Colonic mucosa (tissue), 4 donors: ENCODE measurements around the gene PPP4R4. TPM values are rescaled to one million over a fixed set of nuclear protein-coding genes. Genes with fewer than 3 reads are reported as not detected.
"Not testable (repeated sequence)": the region's sequence is repeated elsewhere in the genome, so short reads cannot be mapped to it uniquely, and the experiment has no call there.

Experiments used
- DNase-seq: peaks from one replicate; pipeline ENCODE4 v3.0.0-alpha.2; 2020
- H3K27ac ChIP-seq: fragments of 200-600 bp; one replicate; pipeline ENCODE4 v1.8.0; 2021
- H3K27me3 ChIP-seq: fragments of 200-600 bp; one replicate; pipeline ENCODE4 v1.8.0; 2021
- H3K36me3 ChIP-seq: fragments of 200-600 bp; one replicate; pipeline ENCODE4 v1.8.0; 2021
- H3K4me1 ChIP-seq: fragments of 200-600 bp; one replicate; pipeline ENCODE4 v1.8.0; 2021; ENCODE audit warnings: mild to moderate bottlenecking
- H3K4me3 ChIP-seq: fragments of 200-600 bp; one replicate; pipeline ENCODE4 v1.8.0; 2021
- H3K9ac ChIP-seq, 2 donors: one replicate each; pipeline ENCODE4 v1.7.0; 2013; ENCODE audit warnings: control low read depth in 2 of 2, low read depth in 2 of 2, low read length in 2 of 2
- H3K9me3 ChIP-seq: fragments of 200-600 bp; one replicate; pipeline ENCODE4 v1.8.0; 2021
- CTCF ChIP-seq: fragments of 200-600 bp; IDR thresholded peaks from one replicate; pipeline ENCODE4 v1.8.0; 2022; ENCODE audit warnings: antibody characterized with exemption, mild to moderate bottlenecking
- intact Hi-C: fragments of 100-400 bp; cut with DNase I; formaldehyde crosslinking; loops from one replicate; pipeline ENCODE4 v1.14.1; 2022
- total RNA-seq, 2 donors: library from RNA; stranded (reverse); fragmentation: NEBNext Ultra II Directional in 1 of 2; extraction: Animal tissue kit (Norgen Biotek cat#: 25700) in 1 of 2; gene quantifications; one replicate each; pipeline ENCODE4 v1.2.1, GENCODE V29; 2021
- donor health status: healthy.
- donor health status: DM: no; HTN: no; CAD: no.
- donor health status: DM: no; HTN: no; CAD: no.

The PPP4R4 gene
- total RNA-seq, 2 donors from 2014 or later, result 0.27 TPM; not detected in 1

GRCh38 chr14:94295360-94296180 is 121.4 kb downstream of the PPP4R4 start:
- Histone ChIP-seq H3K27me3 (no peaks in the 10 kb centered on the region), H3K4me1 (no peaks in the 10 kb centered on the region), H3K9me3 (no peaks in the 10 kb centered on the region), H3K9ac (no peak overlapping the region), H3K4me3 (no peak overlapping the region), H3K27ac (no peak overlapping the region), H3K36me3 (no peaks in the 10 kb centered on the region)
- intact Hi-C loops, result no loop called here
- TF ChIP-seq CTCF, result no peak
- DNase-seq, result no peak

- intact Hi-C loops, H3K36me3 ChIP-seq, H3K4me3 ChIP-seq, H3K4me1 ChIP-seq, H3K9me3 ChIP-seq, DNase-seq, H3K27me3 ChIP-seq, H3K27ac ChIP-seq, H3K9ac ChIP-seq: not testable (repeated sequence)
These were observed 122.0 kb downstream of the PPP4R4 start for GRCh38 chr14:94296181-94296545.

GRCh38 chr14:94298130-94298529 is 124.0 kb downstream of the PPP4R4 start:
- no peaks in the 10 kb centered on the region for H3K9me3 ChIP-seq
- TF ChIP-seq CTCF, result no peak
- no peak for DNase-seq
- H3K27me3 ChIP-seq, result no peaks in the 10 kb centered on the region
- no peak overlapping the region for H3K27ac ChIP-seq
- intact Hi-C loops, result no loop called here
- no peaks in the 10 kb centered on the region for H3K36me3 ChIP-seq
- H3K4me3 ChIP-seq, result no peak overlapping the region
- no peak overlapping the region for H3K9ac ChIP-seq
- no peaks in the 10 kb centered on the region for H3K4me1 ChIP-seq

- H3K27me3 ChIP-seq, result no peaks in the 10 kb centered on the region
- H3K4me1 ChIP-seq, result no peaks in the 10 kb centered on the region
- intact Hi-C loops, result no loop called here
- no peak overlapping the region for H3K9ac ChIP-seq
- no peaks in the 10 kb centered on the region for H3K9me3 ChIP-seq
- H3K36me3 ChIP-seq, result no peaks in the 10 kb centered on the region
- no peak for TF ChIP-seq CTCF
- H3K4me3 ChIP-seq, result no peak overlapping the region
- no peak for DNase-seq
- no peak overlapping the region for H3K27ac ChIP-seq
These were observed 129.0 kb downstream of the PPP4R4 start for GRCh38 chr14:94303111-94303510.

- no peak for TF ChIP-seq CTCF
- intact Hi-C loops, result no loop called here
- no peak overlapping the region for H3K9ac ChIP-seq
- no peaks in the 10 kb centered on the region for H3K36me3 ChIP-seq
- DNase-seq, result peak; percentile 6
- no peak overlapping the region for H3K27ac ChIP-seq
- no peaks in the 10 kb centered on the region for H3K4me1 ChIP-seq
- H3K27me3 ChIP-seq, result no peaks in the 10 kb centered on the region
- H3K4me3 ChIP-seq, result no peak overlapping the region
- no peaks in the 10 kb centered on the region for H3K9me3 ChIP-seq
These were observed 130.1 kb downstream of the PPP4R4 start for GRCh38 chr14:94304243-94304642.

GRCh38 chr14:94305620-94306019 is 131.5 kb downstream of the PPP4R4 start:
- H3K4me3 ChIP-seq, result no peak overlapping the region
- H3K9ac ChIP-seq, result no peak overlapping the region
- no peak for TF ChIP-seq CTCF
- no peaks in the 10 kb centered on the region for H3K4me1 ChIP-seq
- no peak overlapping the region for H3K27ac ChIP-seq
- no peaks in the 10 kb centered on the region for H3K27me3 ChIP-seq
- intact Hi-C loops, result no loop called here
- no peak for DNase-seq
- H3K9me3 ChIP-seq, result no peaks in the 10 kb centered on the region
- H3K36me3 ChIP-seq, result no peaks in the 10 kb centered on the region
